NCI-H524 treated with DMSO at 0.1 percent for 48 hours (cell line): ENCODE measurements around the gene DIPK1C.

ENCODE experiments used
- DNase-seq: peaks from one replicate; lab custom pipeline; 2025; lab: John Stamatoyannopoulos, UW

DIPK1C gene

DNA sequence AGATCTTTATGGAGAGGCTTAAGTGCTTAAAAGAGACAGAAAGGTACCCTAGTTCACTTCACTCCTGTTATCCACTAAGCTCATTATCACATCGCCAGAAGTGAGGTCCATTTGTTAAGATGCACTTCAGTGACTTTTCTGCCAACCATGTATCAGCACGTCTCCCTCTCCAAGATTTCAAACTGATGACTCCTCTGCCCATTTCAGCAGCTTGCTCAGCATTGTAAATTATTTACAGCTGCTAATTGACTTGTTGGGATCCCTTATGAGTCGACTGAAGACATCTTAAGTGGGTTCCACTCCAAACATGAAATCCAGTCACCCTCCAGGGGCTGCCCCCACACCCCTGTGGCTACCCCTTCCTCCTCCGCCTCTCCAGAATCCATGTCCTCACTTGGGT lies 37.3 kb downstream of the DIPK1C start:
- DNase-seq: peak; percentile 40

DNA sequence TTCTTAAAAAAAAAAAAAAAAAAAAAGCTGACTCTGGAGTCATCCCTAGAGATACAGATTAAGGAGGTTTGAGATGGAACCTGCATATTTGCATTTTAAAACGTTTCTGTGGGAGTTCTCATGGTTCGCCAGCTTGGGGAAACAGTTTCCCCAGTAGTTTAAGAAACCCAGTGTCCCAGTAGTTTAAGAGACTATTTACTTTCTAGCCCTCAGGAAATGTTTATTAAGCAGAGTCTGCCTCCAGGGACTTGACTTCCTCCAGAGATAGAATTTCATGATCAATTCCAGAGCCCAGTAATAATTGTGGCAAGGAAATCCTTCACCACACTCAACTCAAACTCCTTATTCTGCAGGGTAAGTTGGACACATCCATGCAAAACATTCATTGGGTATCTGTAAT lies 39.1 kb downstream of the DIPK1C start:
- no peak for DNase-seq

GRCh38 chr18:74416124-74416523 lies 41.0 kb downstream of the DIPK1C start:
- DNase-seq: no peak

- no peak for DNase-seq
These were observed 42.1 kb downstream of the DIPK1C start for GRCh38 chr18:74414953-74415515.

- no peak for DNase-seq
These were observed 43.3 kb downstream of the DIPK1C start for GRCh38 chr18:74413836-74414235.

DNA sequence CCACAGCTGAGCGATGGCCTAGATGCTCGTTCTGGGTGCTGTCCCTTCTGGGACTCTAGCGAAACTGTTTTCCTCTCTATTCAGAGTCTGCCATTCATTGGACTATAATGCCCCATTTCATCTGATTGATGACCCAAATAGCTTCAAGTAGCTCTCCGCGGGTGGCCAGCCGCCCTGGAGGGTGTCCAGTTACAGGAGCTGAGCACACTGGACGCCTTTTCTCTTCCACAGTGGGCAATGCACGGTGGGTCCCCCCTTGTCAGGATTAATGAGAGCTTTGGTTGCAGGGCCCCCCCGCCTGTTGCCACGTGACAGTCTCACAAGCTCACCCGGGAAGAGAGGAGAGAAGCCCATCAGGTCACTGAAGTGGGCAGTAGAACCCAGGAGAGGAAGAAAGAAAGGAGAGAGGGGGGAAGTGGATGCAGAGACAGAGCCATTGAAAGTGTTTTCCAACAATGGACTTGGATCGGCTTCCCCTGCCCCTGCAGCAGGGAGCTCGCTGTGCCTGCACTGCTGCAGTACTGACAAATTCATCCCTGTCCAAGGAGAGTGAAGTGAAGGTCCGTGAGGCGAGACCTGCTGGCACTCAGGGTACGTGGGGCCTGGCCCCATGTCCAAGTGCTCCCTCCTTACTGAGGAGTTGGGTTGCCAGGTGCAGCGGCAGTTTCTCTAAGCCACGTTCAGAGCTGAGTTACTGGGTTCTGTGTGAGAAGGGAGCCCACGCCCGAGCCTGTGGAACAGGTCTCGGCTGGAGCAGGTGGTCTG lies 44.8 kb downstream of the DIPK1C start:
- no peak for DNase-seq

- no peak for DNase-seq
These were observed 45.6 kb downstream of the DIPK1C start for GRCh38 chr18:74411475-74411874.

GRCh38 chr18:74410441-74410992 lies 46.6 kb downstream of the DIPK1C start:
- no peak for DNase-seq

- no peak for DNase-seq
These were observed 49.2 kb downstream of the DIPK1C start for GRCh38 chr18:74407888-74408287.

DNA sequence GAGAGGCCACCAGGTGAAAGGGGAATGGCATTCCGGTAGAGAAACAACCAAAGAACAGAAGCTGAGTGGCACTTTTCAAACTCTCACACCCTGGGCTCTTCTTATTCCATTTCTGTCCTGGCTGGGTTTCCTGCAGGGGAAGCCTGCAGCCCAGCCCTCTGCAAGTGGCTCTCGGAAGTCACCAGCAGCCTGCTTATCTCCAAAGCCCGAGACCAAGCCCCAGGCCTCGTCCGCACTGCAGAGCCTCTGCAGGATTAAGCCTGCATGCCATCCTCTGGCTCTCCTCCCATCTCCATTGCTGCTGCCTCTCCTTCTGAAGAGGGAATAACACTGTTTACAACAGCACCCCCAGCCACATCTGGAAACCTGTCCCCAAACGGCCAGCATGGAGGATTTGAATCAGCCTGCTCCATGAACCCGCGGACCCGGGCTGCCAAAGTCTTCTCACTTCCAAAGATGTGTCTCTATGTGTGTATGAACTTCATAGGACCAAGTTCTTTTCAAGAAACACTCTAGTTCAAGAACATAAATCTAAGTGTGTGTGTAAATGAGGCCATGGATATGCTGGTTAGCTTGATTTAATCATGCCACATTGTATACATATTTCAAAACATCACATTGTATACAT lies 54.2 kb downstream of the DIPK1C start:
- DNase-seq: no peak

DNA sequence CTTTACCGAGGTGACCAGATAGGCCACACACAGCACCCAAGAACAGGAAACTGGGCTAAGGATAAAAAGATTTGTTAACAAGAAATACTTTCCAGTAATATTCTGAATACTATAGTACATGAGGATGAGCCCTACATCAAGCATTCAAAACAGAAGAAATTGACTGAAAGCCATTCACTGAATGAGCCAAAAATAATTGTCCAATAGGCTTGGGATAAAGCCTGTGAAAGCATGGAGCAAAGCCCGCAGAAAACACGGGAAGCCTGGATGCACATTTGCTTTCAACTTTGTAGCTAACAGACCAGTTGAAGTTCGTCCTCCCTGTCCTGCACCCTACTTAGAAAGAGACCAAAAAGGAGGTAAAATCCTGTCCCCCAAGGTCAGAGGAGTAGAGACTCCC lies 56.3 kb downstream of the DIPK1C start:
- DNase-seq: no peak

- DNase-seq: no peak
These were observed 57.8 kb downstream of the DIPK1C start for GRCh38 chr18:74399091-74399887.

GRCh38 chr18:74397572-74397971 lies 59.5 kb downstream of the DIPK1C start:
- DNase-seq: no peak

DNA sequence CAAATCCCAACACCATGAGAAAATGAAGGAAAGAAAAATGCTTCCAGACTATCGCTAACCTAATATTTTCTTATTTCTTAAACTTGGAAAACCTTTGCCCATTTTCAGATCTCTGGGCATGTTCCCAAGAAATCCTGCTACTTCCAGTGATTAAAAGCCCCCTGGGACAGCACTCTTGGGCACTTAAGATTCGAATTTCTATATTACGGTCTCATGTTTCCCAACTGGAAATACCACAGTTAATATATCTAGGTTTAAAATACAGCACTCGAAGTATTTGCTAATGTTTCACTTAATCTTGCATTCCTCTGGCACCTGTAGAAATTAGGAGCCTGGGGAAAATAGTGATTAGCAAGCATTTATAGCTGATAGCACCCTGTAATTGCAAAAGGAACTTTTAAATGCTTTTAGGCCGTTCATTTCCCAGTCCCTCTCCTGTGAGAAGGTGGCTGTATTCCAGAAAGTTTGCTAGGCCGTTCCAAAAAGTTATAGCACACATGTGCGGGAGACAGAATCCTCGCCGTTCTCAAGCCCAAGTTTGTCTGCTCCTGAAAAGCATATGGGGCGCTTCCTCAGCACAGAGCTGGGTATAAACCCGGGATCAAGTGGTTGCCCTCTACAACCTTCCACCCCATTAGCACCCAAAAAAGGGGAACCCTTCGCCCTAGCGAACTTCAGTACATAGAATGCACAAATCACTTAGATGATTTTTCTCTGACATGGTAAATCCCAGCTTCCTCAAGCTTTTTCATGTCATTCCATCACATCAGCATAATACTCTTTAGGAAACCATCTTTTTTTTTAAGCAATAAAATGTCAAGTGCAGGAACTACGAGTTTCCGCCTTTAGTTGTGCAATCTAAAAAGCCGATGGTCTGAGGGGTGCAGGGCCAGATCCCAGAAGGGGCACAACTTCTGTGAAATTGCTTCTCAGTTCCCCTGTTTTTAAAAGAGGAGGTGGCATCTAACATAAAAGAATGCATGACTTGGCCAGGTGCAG lies 60.6 kb downstream of the DIPK1C start:
- peak; percentile 17 for DNase-seq

DNA sequence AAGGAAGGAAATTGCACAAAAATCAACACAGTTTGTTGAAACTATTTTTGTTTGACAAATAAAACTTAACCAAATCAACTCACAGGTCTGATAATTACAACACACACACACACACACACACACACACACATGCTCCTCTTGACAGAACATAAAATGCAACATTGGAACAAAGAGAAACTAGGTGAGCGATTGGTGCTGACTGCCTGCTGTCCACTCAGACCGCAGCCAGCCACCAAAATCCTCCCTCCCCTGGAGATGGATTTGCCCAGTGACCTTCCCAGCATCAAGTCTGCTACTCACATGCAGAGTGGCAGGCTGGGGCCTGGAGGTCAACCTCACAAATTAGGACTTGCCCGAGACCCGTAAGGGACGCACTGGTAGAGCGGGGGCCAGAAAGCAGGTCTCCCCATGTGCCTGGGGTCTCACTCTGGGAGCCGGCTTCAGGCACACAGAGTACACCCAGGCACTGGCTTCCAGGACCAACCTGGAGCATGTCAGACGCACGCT lies 61.4 kb downstream of the DIPK1C start:
- DNase-seq: no peak

GRCh38 chr18:74395006-74395405 lies 62.1 kb downstream of the DIPK1C start:
- no peak for DNase-seq

DNA sequence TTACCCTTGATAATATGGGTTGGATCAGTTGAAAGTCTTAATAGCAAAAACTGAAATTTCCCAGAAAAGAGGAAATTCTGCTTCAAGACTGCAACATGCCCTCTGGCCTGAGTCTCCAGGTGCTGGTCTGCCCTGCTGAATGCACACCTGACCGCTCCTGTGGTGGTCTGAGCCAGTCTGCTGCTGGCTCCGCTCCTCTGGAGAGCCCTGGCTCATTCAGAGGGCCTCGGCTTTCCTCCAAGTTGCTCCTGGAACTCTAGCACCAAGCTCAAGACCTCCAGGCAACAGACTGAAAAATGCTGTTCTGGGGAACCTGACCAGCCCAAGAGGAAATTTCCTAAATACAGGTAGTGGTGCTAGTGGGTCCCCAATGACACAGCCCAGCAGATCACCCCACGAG lies 64.8 kb downstream of the DIPK1C start:
- no peak for DNase-seq

DNA sequence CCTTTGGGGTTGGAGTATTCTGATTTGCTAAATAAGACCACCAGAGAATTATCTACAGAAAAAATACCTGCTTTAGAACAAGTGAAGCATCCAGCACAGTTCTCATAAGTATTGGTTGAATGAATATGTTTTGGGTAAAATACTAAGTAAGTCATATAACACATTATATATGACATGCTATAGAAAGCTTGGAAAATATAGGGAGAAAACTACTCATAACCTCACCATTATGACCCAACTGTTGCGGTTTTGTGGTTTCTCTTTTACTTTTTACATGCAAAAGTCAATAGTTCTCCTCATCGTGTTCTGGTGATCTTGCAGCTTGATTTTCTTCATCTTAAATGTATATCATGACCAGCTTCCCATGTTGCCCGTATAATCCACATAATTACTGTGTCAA lies 66.2 kb downstream of the DIPK1C start:
- DNase-seq: no peak

GRCh38 chr18:74389991-74390390 lies 67.1 kb downstream of the DIPK1C start:
- no peak for DNase-seq

GRCh38 chr18:74389171-74389927 lies 67.8 kb downstream of the DIPK1C start:
- DNase-seq: no peak
